ENCODE results near the gene ENDOV. TPM values are rescaled to one million over a fixed set of nuclear protein-coding genes. Genes with fewer than 3 reads are reported as not detected.

Gene ENDOV
- total RNA-seq, 1 experiment from 2014 or later: 45.6 TPM

GRCh38 chr17:80475910-80476876 is 61.2 kb downstream of the ENDOV start, which contains the start of gene NPTX1:
Gene NPTX1 (minus strand): TSS chr17:80476607. CDS start chr17:80476446, 161 bp downstream.
- RAD21 ChIA-PET (ENCODE audit: low non-redundant PET in 1 of 2, low total read pairs in 2 of 2, uncharacterized antibody in 2 of 2, unreplicated experiment in 2 of 2): no interaction called here
- H2AFZ ChIP-seq (ENCODE audit: low read depth, low read length, poor library complexity, severe bottlenecking): no peak within 1 kb of the TSS
- H3K79me2 ChIP-seq (ENCODE audit: insufficient read depth, low read length): no peaks in the 10 kb centered on the region
- POLR2A ChIA-PET: interaction anchor here (0.6 kb wide), 1 partner anchor 17 kb away, joined by 3 read pairs; no protein-coding TSS in a partner anchor
- no peaks in the 10 kb centered on the region for H4K20me1 ChIP-seq (ENCODE audit: insufficient read depth)
- H3K36me3 ChIP-seq (ENCODE audit: control insufficient read depth in 1 of 2, insufficient read depth in 2 of 2, low read length in 2 of 2): no peaks in the 10 kb centered on the region
- no TSS peak for BruUV-seq (replicated peaks)
- H3K27ac ChIP-seq (ENCODE audit: low read depth, low read length): no peak within 1 kb of the TSS
- H3K4me1 ChIP-seq (ENCODE audit: control insufficient read depth in 1 of 2, insufficient read depth in 2 of 2, low read length in 2 of 2): peaks cover 12 to 21% of the 10 kb centered on the region in 2 experiments
- no peaks in the 10 kb centered on the region for H3K27me3 ChIP-seq (ENCODE audit: insufficient read depth, low read length)
- no peak within 1 kb of the TSS for H3K4me3 ChIP-seq (replicated peaks in 1 of 2; ENCODE audit: low read depth in 1 of 2, low read length in 2 of 2)
- DNase-seq (ENCODE audit: low read depth, low spot score) (no peak), ATAC-seq (no peak)
- no peak within 1 kb of the TSS for H3K9ac ChIP-seq (ENCODE audit: low read length)
- TF ChIP-seq EGR1 (IDR thresholded peaks at IDR 0.05; ENCODE audit: low read depth) (no peak), ELF1 (IDR thresholded peaks at IDR 0.05; ENCODE audit: borderline replicate concordance, low read depth) (no peak), ZNF274 (IDR thresholded peaks at IDR 0.05; ENCODE audit: low read depth, low read length) (no peak)
- TF ChIP-seq, protein P1, sequence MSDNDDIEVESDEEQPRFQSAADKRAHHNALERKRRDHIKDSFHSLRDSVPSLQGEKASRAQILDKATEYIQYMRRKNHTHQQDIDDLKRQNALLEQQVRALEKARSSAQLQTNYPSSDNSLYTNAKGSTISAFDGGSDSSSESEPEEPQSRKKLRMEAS (IDR thresholded peaks at IDR 0.05): no peak
- H3K4me2 ChIP-seq (ENCODE audit: low read length): no peak within 1 kb of the TSS
- no peaks in the 10 kb centered on the region for H3K9me2 ChIP-seq (ENCODE audit: insufficient read depth)
- CTCF ChIA-PET: no interaction called here
- no peaks in the 10 kb centered on the region for H3K9me3 ChIP-seq (ENCODE audit: control insufficient read depth in 1 of 2, insufficient read depth in 1 of 2, low read depth in 1 of 2, low read length in 2 of 2)
- intact Hi-C loops (cut with micrococcal nuclease): no loop called here

- Histone ChIP-seq H3K9me2 (ENCODE audit: insufficient read depth) (no peaks in the 10 kb centered on the region), H3K4me1 (ENCODE audit: control insufficient read depth in 1 of 2, insufficient read depth in 2 of 2, low read length in 2 of 2) (peaks cover 14 to 30% of the 10 kb centered on the region in 2 experiments), H3K9ac (ENCODE audit: low read length) (no peak overlapping the region), H2AFZ (ENCODE audit: low read depth, low read length, poor library complexity, severe bottlenecking) (no peak overlapping the region), H3K4me2 (ENCODE audit: low read length) (no peak overlapping the region), H3K27me3 (ENCODE audit: insufficient read depth, low read length) (no peaks in the 10 kb centered on the region), H3K36me3 (ENCODE audit: control insufficient read depth in 1 of 2, insufficient read depth in 2 of 2, low read length in 2 of 2) (no peaks in the 10 kb centered on the region), H3K27ac (ENCODE audit: low read depth, low read length) (no peak overlapping the region), H4K20me1 (ENCODE audit: insufficient read depth) (no peaks in the 10 kb centered on the region), H3K9me3 (ENCODE audit: control insufficient read depth in 1 of 2, insufficient read depth in 1 of 2, low read depth in 1 of 2, low read length in 2 of 2) (no peaks in the 10 kb centered on the region), H3K4me3 (replicated peaks in 1 of 2; ENCODE audit: low read depth in 1 of 2, low read length in 2 of 2) (no peak overlapping the region), H3K79me2 (ENCODE audit: insufficient read depth, low read length) (no peaks in the 10 kb centered on the region)
- no TSS peak for BruUV-seq (replicated peaks)
- intact Hi-C loops (cut with micrococcal nuclease): no loop called here
- ATAC-seq (no peak), DNase-seq (ENCODE audit: low read depth, low spot score) (no peak)
- ChIA-PET RAD21 (ENCODE audit: low non-redundant PET in 1 of 2, low total read pairs in 2 of 2, uncharacterized antibody in 2 of 2, unreplicated experiment in 2 of 2) (no interaction called here), POLR2A (interaction anchor here (0.6 kb wide), 1 partner anchor 16 kb away, joined by 3 read pairs; no protein-coding TSS in a partner anchor), CTCF (no interaction called here)
- TF ChIP-seq SRF (IDR thresholded peaks at IDR 0.05; ENCODE audit: low read depth) (no peak), CEBPB (IDR thresholded peaks at IDR 0.05; ENCODE audit: low read depth) (no peak), EGR1 (IDR thresholded peaks at IDR 0.05; ENCODE audit: low read depth) (no peak), SP1 (IDR thresholded peaks at IDR 0.05; ENCODE audit: low read depth) (no peak), RAD21 (IDR thresholded peaks at IDR 0.05; ENCODE audit: low read depth) (no peak), JUND (IDR thresholded peaks at IDR 0.05) (no peak), ZFX (IDR thresholded peaks at IDR 0.05) (no peak)
These were observed 62.1 kb downstream of the ENDOV start for GRCh38 chr17:80476877-80477646.

Data from HCT116 (cell line).